ENCODE results near the gene BAG5.

The BAG5 gene

DNA sequence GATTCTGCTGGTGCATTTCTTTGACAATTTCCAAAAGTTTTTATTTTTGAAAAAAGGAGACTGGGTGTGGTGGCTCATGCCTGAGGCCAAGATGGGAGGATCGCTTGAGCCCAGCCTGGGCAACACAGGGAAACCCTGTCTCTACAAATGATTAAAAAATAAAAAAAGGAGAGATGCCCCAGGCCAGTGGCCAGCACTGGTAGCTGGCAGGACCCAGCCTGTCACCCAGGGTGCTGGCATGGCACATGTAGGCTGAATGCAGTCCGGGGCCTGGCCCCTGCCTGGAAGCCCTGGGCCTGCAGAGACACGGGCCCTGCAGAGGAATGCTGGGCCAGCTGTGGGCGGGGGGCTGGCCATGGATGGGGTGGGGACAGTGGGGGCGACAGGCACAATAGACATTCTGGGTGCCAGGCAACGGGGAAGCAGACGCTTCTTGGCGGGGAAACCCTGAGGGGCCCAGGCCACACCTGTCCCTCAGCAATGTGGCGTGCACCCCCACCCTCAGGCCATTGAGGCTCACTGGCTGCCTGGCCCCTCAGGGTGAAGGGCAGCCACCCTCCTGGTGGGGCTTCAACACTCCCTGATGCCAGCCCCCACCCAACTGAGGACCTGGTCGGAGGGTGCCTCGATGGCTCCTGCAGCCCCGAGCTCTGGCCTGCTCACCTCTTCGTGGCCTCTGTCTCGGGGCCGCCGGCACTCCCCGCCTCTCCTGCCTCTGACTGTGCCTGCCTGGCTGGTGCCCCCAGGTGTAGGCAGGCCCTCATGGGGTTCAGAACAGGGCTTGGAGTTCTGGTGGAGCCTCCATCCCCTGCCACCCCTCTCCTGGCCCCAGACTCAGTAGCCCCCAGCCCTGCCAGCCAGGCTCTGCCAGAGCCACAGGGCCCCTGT, 21.4 kb downstream of the BAG5 start:
- in situ Hi-C loops (cut with MboI; ENCODE audit: low sequenced_read_pairs, unreplicated experiment), result no loop called here
- DNase-seq (ENCODE audit: low spot score), result no peak
- TF ChIP-seq, protein P1, sequence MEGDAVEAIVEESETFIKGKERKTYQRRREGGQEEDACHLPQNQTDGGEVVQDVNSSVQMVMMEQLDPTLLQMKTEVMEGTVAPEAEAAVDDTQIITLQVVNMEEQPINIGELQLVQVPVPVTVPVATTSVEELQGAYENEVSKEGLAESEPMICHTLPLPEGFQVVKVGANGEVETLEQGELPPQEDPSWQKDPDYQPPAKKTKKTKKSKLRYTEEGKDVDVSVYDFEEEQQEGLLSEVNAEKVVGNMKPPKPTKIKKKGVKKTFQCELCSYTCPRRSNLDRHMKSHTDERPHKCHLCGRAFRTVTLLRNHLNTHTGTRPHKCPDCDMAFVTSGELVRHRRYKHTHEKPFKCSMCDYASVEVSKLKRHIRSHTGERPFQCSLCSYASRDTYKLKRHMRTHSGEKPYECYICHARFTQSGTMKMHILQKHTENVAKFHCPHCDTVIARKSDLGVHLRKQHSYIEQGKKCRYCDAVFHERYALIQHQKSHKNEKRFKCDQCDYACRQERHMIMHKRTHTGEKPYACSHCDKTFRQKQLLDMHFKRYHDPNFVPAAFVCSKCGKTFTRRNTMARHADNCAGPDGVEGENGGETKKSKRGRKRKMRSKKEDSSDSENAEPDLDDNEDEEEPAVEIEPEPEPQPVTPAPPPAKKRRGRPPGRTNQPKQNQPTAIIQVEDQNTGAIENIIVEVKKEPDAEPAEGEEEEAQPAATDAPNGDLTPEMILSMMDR (IDR thresholded peaks at IDR 0.05; ENCODE audit: borderline replicate concordance, control extremely low read depth, extremely low read depth, insufficient read depth, missing control alignments), result no peak

DNA sequence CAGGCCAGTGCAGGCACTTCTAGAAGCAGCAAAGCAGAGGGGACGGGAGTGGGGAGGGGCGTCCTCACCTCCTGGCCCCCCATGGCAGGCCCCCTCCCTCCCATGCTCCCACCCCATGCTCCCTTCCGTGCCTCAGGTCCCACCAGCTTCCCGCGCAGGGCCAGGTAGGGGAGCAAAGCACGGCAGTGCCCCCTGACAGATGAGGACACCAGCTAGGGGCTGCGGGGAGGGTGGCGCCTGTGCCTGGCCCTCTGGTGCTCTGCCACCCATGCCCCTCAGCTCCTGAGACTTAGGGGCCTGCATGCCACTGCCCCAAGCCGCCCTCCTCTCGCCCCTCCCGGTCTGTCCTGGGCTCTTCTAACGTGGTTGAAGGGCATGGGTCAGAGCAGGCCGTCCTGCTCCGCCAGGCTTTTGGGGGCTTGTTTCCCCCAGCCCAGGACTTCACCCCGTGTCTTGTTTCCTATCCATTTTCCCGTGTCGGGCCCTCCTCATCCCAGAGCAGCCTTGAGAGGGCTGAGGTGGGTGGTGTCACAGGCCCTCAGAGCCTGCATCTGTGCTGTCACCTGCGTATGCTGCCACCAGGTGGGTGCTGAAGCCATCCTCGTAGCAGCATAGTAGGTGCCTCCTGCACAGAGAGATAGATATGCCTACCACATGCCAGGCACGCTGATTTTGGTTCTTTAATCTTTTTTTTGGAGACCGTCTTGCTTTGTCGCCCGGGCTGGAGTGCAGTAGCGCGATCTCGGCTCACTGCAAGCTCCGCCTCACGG, 23.2 kb downstream of the BAG5 start:
- DNase-seq (ENCODE audit: low spot score), result no peak
- in situ Hi-C loops (cut with MboI; ENCODE audit: low sequenced_read_pairs, unreplicated experiment), result no loop called here
- TF ChIP-seq, protein P1 (IDR thresholded peaks at IDR 0.05; ENCODE audit: borderline replicate concordance, control extremely low read depth, extremely low read depth, insufficient read depth, missing control alignments), result no peak

DNA sequence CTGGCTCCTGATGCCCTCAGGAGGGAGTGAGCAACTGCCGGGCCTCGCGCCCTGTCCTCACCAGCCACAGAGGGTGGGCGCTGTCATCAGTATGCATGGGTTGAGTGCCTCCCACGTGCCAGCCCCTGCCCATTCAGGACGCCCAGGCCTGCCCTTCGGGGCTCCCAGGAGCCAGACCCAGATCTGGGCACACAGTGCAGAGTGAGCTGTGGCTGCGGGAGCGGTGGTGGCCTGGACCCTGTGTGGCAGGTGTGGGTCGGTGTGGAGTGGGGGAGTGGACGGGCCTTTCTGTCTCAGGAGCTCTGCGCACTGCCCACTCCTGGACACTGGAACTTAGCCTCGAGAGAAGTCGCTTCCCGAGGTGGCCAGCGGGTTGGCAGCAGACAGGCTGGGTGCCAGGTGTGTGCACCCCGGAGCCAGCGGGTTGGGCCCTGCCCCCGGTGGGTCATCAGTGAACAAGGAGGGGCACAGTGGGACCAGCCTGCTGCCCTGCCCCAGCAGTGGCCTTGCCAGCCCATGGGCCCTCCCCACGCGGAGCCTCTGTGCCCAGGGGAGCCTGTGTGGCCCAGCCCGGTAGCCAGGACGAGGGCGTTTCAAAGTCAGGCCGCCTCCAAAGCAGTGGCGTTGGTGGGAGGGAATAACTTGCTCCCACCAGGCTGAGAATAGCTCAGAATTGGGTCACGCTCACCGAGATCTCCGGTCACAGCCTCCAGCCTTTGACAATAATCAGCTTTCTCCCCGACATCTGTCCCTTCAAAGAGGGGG, 24.0 kb downstream of the BAG5 start:
- no peak for DNase-seq (ENCODE audit: low spot score)
- in situ Hi-C loops (cut with MboI; ENCODE audit: low sequenced_read_pairs, unreplicated experiment), result no loop called here
- TF ChIP-seq, protein P1 (IDR thresholded peaks at IDR 0.05; ENCODE audit: borderline replicate concordance, control extremely low read depth, extremely low read depth, insufficient read depth, missing control alignments), result no peak

DNA sequence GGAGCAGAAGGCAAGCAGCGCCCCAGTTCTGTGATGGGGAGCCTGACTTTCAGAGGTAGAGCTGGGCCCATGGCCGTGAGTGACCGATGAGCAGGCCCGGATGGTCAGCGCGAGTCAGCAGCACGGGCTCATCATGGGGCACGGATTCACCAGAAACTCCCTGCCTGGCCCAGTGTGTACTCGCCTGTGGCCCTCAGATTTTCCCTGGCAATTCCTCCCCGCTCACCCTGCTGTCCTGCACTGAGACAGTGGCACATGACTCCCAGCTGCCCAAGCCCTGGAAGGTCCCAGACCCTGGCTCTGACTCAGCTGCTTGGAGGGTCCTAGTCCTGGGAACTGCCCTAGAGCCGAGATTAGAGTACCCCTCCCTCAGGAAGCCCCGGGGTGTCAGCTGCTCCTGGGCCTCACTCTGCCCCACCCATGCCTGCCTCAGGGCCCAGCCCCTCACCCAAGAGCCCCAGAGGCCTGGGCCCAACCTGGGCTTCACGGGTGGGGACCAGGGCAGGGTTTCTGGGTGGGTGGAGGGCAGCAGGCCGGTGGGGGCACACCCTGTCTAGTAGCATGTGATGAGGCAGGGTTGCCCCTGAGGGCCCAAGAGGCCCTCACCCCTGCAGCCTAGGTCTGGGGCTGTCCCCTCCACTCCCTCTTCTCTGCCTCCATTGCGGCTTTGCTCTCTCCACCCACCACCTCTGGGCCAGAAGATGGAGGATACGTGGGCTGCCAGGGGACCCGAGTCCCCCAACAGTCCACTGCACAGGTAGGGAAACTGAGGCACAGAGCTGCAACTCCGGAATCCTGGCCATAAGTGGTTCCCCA, 25.1 kb downstream of the BAG5 start:
- no peak for DNase-seq (ENCODE audit: low spot score)
- in situ Hi-C loops (cut with MboI; ENCODE audit: low sequenced_read_pairs, unreplicated experiment), result no loop called here
- TF ChIP-seq, protein P1 (IDR thresholded peaks at IDR 0.05; ENCODE audit: borderline replicate concordance, control extremely low read depth, extremely low read depth, insufficient read depth, missing control alignments), result no peak

DNA sequence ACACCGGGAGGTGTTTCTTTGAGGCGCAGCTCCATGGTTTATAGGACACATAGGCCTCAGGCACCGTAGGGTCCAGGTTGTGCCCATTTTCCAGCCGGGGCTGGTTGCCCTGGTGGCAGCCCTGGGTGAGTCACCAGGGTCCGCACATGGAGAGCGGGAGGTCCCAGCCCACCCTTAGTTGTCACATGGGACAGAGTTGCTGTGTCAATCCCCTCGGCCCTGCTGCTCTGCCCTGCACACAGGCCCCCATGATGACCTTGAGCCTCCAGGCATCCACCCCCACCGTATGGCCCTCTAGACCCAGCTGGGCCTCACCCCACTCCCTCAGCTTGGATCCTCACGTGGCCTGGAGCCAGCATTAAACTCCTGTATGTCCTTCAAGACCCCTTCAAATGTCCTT, 25.8 kb downstream of the BAG5 start:
- DNase-seq (ENCODE audit: low spot score), result no peak
- TF ChIP-seq, protein P1 (IDR thresholded peaks at IDR 0.05; ENCODE audit: borderline replicate concordance, control extremely low read depth, extremely low read depth, insufficient read depth, missing control alignments), result no peak
- in situ Hi-C loops (cut with MboI; ENCODE audit: low sequenced_read_pairs, unreplicated experiment), result no loop called here

All from GM13976 (cell line).